Endometrial microvascular endothelial cells (primary cell): ENCODE measurements around the gene ZNF276. TPM values are rescaled to one million over a fixed set of nuclear protein-coding genes. Genes with fewer than 3 reads are reported as not detected.
"Not testable (repeated sequence)": the region's sequence is repeated elsewhere in the genome, so short reads cannot be mapped to it uniquely, and the experiment has no call there.

Source experiments
- in situ Hi-C: cut with HindIII; loops from 2 replicates; pipeline ENCODE4 v1.10.0; 2017; ENCODE audit warnings: low sequenced_read_pairs, low pct_unique_long_range_greater_than_20kb; ENCODE audit errors: inconsistent ontology term
- total RNA-seq: library from RNA; depleted of rRNA; stranded (reverse); fragments of >200 nt; gene quantifications from one replicate; pipeline ENCODE4 v1.2.3, GENCODE V29; 2015; ENCODE audit errors: inconsistent ontology term

ZNF276 gene
- total RNA-seq, 1 donor from 2014 or later, result 24.6 TPM

DNA sequence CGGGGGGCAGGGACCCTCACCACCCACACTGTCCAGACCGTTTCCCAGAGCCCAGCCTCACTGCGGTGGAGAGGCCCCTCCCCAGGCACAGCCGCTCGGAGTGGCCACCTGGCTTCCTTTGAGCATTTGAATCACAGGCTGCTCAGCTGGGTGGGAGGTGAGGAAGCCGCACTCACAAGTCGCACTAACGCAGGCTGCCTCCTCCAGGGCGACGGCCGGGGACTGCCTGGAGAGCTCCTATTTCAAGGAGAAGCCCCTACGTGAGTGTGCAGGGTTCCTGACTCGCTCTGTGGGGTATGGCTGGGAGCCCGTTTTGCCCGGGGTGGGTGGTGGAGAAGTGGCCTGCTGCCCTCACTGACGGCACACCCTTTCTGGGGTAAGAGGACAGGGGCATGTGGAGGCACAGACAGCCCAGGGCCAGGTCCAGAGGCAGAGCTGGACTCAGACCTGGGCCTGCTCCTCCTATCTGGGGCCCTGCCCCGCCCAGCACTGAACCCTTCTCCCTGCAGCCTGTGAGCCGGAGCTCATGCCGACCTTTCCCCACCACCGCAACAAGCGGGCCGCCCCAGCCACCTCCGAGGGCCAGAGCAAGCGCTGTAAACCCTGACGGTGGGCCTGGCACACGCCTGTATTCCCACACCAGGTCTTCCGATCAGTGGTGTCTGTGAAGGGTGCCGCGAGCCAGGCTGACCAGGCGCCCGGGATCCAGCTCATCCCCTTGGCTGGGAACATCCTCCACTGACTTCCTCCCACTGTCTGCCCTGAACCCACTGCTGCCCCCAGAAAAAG, 26.1 kb upstream of the ZNF276 start:
- in situ Hi-C loops, result no loop called here

DNA sequence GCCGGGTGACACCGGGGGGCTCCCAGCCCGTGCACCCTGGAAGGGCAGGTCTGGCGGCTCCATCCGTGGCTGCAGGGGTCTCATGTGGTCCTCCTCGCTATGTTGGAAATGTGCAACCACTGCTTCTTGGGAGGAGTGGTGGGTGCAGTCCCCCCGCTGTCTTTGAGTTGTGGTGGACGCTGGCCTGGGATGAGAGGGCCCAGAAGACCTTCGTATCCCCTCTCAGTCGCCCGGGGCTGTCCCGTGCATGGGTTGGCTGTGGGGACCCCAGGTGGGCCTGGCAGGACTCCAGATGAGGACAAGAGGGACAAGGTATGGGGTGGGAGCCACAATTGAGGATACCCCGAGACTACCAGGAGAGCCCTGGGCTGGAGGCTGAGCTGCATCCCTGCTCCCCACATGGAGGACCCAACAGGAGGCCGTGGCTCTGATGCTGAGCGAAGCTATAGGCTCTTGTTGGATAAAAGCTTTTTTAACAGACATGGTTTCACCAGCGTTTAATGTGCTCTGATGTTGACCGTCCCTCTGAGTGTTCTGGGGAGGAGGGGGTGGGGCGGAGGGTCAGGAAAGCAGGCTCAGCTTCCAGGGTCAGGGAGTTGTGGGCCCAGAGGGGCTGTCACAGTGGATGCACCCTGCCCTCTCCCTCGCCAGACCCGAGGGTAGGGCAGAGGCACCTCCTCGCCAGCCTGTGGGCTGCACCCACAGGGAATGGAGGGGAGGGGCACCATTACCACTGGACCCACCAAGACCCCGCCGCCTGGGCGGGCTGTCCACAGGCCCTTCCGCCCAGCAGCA, 25.3 kb upstream of the ZNF276 start:
- in situ Hi-C loops, result no loop called here

DNA sequence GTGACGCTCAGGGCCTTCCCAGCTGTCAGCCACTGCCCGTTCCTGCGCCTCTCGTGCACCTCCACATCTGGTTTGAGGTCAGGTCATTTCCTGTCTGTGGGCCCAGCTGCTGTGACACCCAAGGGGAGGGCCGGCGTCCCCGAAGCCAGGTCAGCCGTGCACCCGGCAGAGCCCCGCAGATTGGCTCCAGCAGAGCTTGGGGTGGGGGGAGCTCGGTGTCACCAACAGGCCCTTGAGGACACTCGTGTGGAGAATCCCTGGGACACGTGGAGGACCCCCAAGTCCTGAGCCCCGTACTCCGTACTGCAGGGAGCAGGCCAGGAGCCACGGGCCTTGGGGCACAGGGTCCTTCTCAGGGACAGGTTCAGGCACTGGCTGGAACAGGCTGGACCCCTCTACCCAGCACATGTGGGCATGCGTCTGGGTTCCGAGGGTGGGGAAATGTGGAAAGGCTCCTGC, 24.6 kb upstream of the ZNF276 start:
- in situ Hi-C loops, result no loop called here

DNA sequence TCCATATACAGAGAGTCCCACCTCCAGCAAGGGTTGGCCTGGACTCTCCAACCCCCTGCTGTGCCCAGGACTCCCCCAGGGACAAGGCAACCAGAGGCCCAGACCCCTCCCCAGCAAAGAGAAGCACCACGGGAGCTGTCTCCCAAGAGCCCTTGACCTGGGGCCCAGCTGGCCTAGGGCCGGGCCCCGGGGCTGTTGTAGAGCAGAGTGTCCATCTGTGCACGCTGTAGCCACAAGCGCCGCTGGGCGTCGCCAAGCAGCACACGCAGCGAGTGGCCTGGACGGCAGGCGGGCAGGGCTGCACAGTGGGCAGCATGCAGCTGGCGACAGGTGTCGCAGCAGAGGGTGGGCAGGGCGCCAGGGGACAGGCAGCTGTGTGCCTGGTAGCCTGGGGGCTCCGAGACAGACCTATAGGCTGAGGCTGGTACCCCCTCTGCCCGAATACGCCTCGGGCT, 24.1 kb upstream of the ZNF276 start:
- in situ Hi-C loops, result no loop called here

DNA sequence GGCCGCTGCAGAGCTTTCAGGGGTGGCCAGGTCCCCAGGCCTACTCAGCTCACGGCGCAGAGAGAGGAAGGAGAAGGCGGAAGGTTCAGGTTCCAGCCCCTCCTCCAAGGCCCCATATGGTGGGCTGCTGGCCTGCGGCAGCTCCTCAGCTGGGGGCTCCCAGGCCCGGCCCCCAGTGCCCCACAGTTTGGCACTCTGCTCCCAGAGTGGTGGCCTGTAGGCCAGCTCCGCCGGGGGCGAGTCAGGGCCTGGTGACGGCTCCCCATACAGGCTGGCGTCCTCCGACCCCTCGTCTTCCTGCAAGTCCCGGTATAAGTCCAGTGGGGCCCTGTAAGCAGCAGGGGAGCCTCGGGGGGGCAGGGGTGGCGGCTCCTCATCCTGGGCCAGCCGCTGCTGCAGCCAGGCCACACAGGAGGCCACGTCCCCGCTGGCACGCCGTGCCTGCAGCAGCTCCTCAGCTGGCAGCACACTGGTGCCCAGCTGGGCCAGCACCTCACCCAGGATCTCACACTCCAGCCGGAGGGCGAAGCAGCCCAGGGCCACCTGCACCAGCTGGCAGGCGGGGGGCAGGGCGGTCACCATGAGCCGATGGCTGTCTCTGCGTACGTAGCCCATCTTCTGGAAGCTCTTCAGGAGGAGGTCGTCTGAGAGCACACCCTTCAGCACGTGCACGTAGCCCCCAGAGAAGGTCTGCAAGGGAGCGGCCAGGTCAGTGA, 23.6 kb upstream of the ZNF276 start:
- in situ Hi-C loops, result no loop called here

DNA sequence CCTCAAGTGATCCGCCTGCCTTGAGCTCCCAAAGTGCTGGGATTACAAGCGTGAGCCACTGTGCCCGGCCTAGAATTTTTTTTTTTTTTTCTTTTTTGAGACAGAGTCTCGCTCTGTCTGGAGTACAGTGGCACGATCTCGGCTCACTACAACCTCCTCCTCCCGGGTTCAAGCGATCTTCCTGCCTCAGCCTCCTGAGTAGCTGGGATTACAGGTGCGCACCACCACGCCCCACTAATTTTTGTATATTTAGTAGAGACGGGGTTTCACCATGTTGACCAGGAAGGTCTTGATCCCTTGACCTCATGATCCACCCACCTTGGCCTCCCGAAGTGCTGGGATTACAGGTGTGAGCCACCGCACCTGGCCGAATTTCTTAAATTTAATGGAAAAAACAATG, 22.6 kb upstream of the ZNF276 start:
- in situ Hi-C loops, result not testable (repeated sequence)

DNA sequence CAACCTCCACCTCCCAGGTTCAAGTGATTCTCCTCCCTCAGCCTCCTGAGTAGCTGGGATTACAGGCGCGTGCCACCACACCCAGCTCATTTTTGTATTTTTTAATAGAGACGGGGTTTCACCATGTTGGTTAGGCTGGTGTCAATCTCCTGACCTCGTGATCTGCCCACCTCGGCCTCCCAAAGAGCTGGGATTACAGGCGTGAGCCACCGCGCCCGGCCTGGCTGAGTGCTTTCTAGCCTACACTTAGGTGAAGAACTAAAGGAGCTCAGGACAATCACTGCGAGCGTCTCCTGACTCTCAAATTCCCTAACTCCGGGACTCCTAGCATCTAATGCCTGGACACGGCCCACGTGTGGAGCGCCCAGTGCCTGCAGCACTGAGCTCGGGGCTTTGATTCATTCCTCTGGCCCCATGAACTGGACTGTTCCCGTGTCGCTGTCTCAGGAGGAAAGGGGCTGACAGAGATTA, 21.7 kb upstream of the ZNF276 start:
- in situ Hi-C loops, result not testable (repeated sequence)

DNA sequence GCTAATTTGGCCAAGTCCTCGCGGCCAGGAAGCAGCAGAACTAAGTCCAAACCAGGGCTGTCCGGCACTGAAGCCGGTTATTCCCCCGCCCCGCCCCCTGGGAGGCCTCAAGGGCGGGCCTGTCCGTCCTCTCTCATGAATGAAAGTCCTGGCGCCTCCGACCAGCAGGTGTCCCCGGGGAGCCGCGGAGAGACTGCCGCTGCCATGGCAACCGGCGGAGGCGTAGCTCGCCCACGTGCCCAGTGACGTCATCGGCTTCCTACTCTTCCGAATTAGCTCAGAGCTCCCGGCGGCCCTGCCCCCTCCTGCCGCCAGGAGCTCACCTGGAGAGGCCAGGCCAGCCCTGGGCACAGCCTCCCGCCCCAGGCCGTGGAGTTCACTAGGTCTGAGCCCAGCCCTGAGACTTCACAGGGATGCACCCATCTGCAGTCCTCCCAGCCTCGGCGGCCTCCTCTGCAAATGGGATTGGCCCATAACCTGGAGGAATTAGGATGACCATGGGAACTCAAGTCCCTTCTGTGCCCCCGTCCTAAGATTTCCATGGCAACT, 21.2 kb upstream of the ZNF276 start:
- in situ Hi-C loops, result no loop called here

DNA sequence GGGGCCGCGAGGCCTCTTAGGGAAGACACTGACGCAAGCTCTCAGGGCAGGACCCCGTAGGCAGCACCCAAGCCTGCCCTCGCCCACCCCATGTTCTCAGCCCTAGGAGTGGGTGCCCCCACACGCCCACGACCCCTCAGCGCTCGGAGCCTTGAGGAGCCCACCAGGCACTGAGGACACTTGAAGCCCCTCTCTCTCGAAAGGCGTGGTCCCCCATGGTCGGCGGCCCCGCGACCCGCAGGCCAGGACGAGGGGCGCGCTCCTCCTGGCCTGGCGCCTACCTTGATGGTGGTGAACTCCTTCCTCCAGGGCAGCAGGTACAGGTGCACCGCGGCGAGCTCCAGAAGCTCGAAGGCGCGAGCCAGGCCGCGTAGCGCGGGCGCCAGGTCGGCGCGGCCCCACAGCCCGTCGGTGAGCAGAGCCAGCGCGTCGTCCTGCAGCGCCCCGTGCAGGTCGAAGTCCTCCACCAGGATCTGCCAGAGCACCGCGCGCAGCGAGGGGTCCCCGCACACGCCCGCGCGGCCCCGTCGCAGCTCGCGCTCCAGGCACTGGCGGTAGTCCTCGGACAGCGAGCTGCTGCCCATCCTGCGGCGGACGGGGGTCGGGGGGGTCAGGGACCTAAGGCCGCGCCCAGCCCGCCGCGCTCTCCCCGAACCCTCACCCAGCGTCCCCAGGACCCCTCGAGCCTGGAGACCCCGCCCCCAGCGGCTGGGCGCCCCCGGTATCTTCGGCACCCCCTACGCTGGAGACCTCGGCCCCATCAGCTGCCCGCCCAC, 20.5 kb upstream of the ZNF276 start:
- in situ Hi-C loops, result no loop called here

DNA sequence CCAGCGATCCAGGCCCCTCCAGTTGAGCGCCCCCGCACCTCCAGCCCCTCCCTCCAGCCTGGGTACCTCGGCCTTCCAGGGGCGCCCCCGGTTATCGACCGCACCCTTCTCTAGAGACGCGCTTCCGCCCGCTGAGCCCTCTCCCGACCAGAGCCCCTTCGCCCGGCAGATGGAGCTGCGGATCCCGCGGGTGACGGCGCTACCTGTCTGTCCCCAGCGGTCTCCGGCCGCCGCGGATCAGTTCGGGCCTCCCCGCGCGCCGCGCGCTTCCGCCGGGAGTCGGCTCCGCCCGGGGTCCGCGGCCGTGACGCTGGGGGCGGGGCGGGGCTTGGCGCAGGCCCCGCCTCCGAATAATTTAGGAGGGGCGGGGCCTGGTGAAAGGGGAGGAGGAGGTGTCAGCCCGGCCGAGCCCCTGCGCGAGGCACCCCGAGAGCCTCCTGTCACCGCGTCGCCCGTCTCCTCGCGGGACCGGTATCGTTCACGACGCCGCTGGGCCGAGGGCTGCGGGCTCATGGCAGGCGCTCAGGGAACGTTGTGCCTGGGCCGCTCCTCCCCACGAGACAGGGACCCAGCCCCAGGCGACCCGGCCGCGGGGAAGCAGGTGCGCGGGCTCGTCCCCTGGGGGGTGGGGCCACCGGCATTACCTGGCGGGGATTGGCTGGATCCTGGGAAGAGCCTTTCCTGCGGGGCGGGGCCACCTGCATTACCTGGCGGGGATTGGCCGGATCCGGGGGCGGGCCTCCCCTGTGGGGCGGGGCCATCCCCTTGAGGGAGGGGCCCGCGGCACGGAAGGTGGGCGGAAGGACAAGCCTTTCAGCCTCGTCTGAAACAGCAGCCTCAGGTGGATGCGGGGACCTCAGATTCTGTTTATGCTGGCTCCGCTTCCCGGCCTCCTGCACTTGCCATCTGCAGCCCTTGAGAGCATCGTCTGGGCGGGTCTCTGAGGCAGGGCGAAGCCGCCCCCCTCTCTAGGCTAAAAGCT, 19.6 kb upstream of the ZNF276 start, which contains the start of gene SPATA2L:
Gene SPATA2L (minus strand): TSS at position 281 of the 982 bp plus-strand sequence. CDS start 473 bp downstream, outside the sequence.
- in situ Hi-C loops, result no loop called here

DNA sequence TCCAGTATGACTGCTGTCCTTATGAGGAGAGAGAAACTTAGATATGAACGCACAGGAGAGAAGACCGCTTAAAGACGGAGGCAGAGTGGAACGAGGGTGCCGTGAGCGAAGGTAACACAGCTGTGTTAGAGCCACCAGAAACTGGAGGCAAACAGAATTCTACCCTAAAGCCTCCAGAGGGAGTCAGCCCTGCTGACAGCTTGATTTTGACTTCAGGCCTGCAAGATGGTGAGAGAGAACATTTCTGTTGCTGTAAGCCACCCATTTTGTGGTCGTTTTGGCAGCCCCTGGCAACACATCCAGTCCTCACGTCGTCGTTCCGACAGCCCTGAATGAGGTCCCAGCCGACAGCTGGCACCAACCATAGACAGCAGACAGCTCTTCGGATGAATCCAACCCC, 17.1 kb upstream of the ZNF276 start:
- in situ Hi-C loops, result no loop called here

DNA sequence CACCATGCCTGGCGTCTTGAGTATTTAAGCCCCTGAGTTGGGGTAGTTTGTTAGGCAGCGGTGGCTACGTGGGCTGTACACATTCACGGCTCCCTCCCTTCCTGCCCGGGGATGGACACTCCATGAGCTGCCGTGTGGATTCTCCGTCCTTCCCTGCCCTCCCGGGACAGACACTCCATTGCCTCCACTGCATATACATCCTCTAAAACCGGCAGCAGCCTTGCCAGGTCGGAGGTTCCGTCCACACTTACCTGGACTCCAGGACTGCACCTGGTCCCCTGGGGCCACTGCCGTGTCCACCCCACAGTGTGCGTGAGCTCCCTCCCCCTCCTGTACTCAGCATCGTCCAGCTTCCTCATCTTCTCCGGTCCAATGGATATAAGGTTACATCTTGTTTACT, 16.3 kb upstream of the ZNF276 start:
- in situ Hi-C loops, result no loop called here

DNA sequence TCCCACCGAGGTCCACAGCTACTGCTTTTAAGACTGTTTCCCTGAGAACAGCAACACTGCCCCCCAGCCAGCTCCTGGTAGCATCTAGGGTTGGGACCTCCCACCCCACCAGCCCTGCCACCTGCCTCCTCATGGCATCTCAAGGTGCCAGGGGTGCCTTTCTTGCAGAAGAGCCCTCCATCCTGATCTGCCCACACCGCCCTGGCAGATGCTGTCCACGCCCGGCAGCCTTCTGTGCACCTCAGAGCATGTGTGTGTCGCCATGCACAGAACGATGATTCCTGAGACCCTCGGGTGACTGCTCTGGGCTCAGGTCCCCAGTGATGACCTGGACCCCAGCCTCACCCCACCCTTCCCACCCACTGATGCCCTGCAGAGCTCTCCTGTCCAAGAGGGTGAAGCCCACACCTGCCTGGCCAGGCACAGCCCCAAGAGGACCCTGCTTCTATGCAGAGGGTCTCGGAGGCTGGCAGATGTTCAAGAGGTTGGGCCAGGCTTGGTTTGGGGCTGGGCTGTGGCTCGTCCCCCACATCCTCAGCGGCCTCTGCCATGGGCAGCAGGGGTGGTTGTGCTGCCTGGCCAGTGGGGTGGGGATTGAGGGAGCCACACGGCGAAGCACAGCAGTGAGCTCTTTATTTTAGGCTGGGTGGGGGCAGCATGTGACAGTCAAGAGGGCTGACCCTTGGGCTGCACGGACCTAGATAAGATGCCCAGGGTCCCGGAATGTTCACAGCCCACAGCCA, 14.6 kb upstream of the ZNF276 start:
- in situ Hi-C loops, result no loop called here

DNA sequence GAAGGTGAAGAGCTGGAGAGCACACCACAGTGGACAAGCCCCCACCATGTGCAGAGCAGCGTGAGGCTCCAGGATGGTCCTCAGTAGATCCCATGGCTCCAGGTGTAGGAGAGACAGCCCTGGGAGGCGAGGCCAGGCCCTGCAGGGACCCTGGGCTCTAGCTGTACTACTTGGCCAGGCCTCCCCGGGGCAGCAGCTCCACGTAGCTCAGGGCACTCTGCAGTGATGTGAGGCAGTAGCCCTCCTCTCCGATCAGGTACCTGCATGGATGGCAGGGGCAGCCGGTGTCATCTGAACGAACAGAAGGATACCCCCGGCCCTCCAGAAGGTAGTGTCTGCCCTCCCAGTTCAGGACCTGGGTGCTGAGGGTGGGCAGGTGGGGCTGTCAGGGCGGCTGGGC, 13.6 kb upstream of the ZNF276 start:
- in situ Hi-C loops, result no loop called here

DNA sequence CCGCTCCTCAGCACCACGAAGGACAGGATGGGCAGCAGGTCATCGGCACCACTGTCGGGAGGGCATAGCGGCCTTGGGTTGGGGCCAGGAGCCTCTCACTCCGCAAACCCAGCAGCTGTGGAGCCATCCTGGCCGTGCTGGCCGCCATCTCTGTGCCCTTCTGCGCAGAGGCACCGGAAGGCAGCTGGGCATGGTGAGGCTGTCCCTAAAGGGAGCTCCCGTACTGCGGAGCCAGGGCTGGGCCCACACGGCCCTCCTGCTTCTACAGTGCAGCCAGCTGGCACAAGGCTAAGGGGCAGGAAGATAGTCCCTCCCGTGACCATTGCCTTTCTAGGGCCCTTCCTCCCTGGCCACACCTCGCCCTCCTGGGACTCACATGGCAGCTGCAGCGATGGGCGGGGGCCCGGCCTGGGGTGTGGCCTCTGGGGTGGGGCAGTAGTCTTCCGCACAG, 12.8 kb upstream of the ZNF276 start:
- in situ Hi-C loops, result no loop called here

DNA sequence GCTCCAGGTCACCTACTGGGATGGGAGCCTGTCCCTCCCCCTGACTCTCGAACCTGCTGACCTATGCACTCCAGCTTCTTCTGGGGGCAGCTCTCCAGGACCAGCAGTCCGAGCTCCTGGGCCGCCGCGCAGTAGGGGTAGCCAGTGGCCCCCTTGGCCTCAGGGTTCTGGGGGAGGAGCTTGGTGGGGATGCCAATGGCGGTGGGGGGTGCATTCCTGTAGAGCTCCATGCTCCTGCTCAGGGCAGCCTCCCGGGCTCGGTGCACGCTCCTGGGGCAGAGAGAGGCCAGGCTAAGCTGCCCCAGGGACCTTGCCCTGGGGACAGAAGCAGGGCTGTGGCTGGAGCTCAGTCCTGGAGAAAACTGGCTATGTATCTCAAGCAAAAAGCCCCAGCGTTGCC, 12.2 kb upstream of the ZNF276 start:
- in situ Hi-C loops, result no loop called here
